ENCODE results near the gene CNOT9.
"Not testable (repeated sequence)": the region's sequence is repeated elsewhere in the genome, so short reads cannot be mapped to it uniquely, and the experiment has no call there.

CNOT9 gene, protein sequence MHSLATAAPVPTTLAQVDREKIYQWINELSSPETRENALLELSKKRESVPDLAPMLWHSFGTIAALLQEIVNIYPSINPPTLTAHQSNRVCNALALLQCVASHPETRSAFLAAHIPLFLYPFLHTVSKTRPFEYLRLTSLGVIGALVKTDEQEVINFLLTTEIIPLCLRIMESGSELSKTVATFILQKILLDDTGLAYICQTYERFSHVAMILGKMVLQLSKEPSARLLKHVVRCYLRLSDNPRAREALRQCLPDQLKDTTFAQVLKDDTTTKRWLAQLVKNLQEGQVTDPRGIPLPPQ

DNA sequence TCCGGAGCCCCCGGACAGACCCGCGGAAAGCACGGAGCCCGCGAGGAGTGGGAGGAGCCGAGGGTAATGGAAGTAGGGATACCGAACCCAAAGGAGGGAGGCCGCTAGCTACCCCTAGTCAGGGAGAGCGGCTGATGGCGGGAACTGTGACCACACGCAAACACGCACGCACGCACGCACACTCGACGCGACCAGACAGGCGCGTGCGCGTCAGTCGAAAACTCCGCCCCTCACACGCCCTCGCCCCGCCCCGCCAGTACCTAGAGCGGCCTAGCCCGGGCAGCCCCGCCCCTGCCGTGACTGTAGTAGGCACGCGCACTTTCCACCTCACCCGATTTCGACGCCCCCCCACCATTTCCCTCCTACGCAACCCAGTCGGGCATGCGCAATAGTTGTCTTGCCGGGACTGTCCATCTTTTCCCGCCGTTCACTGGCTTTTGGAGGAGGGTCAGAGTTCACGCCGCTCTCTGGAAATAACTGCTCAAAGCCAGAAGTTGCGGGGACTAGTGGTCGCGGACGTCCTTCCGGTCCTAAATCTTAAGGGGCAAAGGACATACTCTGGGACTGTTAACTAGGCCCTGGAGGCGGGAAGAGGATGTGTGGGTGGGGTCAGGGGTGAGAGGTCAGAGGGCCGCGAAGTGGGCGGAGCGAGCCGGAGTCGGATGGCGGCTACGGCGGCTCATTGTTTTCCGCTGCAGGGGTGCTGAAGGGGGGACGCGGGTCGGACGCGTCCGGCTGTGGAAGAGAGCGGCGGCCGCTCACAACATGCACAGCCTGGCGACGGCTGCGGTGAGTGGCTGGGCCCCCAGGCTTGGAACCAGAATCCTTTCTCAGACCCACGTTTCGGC, at the start of gene CNOT9, which contains the start of gene USP37:
Gene CNOT9 (plus strand): TSS at position 650 of the 848 bp plus-strand sequence. CDS start 116 bp downstream, at position 766.
Gene USP37 (minus strand): TSS at position 162 of the 848 bp plus-strand sequence. CDS start 9,698 bp downstream, outside the sequence.
- DNase-seq, result peak; percentile 95

DNA sequence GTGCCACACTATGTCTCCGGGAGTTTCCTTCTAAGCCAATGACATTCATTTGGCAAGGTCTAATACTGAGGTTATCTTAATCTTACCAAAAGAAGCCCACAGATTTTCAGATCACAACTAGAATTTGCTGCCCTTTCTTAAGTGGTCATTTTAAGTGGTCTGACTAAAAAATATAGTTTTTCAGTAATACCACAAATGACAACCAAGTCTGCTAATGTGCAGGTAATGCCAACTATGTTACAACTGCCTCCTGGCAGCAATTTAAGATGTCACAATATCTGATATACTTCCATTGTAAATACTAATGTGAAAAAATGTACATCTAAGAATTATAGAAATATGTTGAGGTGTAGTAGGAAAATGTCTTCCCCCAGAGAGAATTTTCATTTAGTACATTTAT, 49.8 kb upstream of the CNOT9 start:
- DNase-seq, result no peak

- DNase-seq, result no peak
Measured at GRCh38 chr2:218523651-218524050, 45.0 kb upstream of the CNOT9 start.

- DNase-seq, result not testable (repeated sequence)
Measured at GRCh38 chr2:218528409-218528808, 40.2 kb upstream of the CNOT9 start.

DNA sequence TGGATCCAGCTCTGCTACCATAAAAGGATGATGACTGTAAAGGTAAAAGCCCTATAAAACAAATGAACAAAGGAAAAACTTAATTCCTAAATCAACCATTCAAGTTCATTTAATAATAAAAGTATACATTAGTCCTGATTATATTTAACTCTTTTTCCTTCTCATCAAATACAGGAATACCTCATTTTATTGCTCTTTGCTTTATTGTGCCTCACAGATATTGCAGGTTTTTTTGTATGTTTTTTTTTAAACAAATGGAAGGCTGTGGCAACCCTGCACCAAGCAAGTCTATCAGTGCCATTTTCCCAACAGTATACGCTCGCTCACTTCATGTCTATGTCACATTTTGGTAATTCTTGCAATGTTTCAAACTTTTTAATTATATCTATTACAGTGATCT, 38.6 kb upstream of the CNOT9 start:
- DNase-seq, result no peak

GRCh38 chr2:218536804-218537494, 31.7 kb upstream of the CNOT9 start:
- DNase-seq, result no peak

DNA sequence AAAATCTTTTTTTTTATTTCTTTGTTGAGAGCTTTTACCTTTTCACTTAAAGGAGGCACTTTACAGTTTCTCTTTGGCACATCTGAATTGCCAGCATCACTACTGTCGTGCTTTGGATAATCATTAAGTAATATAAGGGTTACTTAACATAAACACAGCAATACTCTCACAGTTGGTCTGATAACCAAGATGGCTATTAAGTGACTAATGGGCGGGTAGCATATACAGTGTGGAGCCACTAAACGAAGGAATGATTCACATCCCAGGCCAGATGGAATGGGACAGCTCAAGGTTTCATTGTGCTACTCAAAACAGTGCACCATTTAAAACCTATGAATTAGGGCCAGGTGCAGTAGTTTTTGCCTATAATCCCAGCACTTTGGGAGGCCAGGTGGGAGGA, 28.6 kb upstream of the CNOT9 start:
- DNase-seq, result no peak

DNA sequence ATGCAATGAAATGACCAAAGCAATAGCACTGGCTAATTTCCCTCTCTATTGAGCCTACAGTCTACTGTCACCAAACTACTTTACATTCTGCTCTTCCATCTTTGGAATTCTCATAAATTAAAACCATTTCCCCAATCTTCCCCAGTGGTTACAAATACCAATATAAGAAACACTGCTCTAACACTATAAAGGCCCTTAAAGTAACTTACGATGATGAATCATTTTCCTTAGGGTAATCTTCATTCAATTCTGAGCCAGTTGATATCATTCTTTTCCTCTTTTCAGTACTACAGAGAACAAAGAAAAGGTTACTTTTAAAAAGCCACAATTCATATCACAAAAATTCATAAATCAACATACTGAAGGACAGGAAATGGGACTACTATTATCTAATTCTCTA, 22.6 kb upstream of the CNOT9 start:
- DNase-seq, result no peak

DNA sequence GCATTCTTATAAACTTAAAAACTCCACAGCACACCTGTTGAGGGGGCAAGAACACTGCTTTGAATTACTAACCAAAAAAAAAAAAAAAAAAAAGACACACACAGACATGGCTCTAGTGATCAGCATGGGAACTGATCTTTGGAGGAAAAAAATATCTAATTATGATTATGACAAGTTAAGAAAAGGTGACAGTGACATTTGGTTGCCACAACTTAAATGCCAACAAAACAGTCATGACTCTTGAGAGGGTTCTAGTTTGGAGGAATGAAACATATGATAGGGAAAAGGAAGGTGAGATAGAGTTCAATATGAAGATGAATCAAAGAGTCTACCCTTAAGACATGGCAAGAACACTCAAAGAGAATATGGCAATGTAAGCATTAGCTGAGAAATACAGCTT, 21.1 kb upstream of the CNOT9 start:
- no peak for DNase-seq

- no peak for DNase-seq
Measured at GRCh38 chr2:218547978-218548377, 20.7 kb upstream of the CNOT9 start.

- DNase-seq, result not testable (repeated sequence)
Measured at GRCh38 chr2:218554225-218554624, 14.4 kb upstream of the CNOT9 start.

DNA sequence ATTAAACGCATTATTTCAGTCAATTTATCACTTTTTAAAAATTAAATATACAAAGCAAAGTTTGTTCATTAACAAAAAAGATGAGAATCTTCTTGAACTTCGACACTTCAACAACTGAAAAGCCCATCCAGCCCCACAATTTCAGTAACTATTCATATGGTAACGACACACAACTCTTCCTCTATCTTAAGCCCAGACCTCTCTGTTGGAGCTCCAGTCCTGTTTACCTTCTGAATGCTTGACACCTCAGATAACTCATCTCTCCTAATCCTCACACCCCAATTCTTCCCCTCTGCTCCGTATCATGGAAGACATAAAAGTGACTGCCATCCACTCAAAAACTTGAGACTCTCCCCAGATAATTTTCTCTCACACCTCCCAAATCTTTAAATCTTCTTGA, 13.1 kb upstream of the CNOT9 start:
- no peak for DNase-seq

- no peak for DNase-seq
Measured at GRCh38 chr2:218557941-218558340, 10.7 kb upstream of the CNOT9 start.

DNA sequence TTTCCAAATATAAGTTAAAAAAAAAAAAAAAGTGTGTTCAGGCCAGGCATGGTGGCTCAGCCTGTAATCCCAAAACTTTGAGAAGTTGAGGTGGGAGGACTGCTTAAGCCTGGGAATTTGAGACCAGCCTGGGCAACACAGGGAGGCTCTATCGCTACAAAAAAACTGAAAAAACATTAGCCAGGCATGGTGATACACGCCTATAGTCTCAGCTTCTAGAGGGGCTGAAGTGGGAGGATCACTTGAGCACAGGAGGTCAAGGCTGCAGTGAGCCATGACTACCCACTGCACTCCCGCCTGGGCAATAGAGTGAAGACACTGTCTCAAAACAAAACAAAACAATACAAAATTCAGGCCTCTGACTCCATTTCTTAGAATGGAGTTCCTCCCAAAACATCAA, 9.7 kb upstream of the CNOT9 start:
- no peak for DNase-seq

DNA sequence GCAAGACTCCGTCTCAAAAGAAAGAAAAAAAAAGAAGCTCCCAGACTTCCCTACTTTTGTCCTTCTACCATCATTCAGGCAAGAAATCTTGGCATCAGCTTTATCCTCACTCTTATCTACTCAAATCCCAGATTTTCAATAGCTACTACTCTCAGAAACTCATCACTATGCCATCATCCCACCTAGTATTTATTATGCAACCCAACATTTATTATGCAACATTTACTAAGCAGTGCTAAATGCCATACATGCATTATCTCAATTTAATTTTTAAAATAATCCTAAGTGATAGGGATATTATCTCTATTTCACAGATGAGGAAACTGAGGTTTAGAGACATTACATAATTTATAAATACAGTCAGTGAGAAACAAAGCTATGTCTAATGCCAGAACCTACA, 4.6 kb upstream of the CNOT9 start:
- no peak for DNase-seq

DNA sequence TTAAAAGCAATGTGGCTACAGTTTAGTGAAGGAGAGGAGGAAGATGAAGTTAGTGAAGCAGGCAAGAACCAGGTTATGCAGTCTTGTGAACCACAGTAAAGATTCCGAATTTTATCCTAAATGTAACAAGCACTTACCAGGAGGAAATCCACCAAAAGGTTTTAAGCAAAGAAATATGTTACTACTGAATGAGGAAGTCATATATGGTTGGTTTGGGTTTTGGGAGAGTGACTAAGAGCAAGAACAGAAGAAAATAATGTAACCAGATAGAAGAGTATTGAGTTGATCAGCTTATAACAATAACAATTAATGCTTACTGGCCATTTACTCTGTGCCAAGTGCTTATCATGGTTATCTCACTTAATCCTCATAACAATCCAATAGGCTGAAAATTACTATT, 2.3 kb upstream of the CNOT9 start:
- DNase-seq, result no peak

DNA sequence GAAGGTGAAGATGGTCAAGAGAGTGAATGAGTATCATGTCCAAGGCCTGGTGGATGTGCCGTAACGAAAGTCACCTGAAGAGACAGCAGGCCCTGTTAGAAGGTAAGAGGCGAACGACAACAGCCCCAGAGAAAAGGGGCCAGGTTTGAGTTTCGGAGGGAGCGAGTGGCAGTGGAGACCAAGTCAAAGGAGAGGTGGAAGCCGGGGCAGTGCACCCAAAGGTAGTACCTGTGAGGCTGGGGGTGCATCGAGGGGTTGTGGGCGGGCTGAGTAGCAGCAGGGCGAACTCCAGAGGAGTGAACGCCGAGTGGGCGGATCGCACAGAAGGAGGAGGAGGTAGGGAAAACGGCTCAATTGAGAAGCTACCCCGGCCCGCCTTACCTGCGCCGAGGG, 846 bp upstream of the CNOT9 start:
- peak; percentile 27 for DNase-seq

- peak; percentile 28 for DNase-seq
Measured at GRCh38 chr2:218569038-218569431, 396 bp downstream of the CNOT9 start.

GRCh38 chr2:218569661-218570500, 1.2 kb downstream of the CNOT9 start:
- DNase-seq, result no peak

- DNase-seq, result no peak
Measured at GRCh38 chr2:218570850-218571249, 2.2 kb downstream of the CNOT9 start.

GRCh38 chr2:218576854-218577253, 8.2 kb downstream of the CNOT9 start:
- no peak for DNase-seq

DNA sequence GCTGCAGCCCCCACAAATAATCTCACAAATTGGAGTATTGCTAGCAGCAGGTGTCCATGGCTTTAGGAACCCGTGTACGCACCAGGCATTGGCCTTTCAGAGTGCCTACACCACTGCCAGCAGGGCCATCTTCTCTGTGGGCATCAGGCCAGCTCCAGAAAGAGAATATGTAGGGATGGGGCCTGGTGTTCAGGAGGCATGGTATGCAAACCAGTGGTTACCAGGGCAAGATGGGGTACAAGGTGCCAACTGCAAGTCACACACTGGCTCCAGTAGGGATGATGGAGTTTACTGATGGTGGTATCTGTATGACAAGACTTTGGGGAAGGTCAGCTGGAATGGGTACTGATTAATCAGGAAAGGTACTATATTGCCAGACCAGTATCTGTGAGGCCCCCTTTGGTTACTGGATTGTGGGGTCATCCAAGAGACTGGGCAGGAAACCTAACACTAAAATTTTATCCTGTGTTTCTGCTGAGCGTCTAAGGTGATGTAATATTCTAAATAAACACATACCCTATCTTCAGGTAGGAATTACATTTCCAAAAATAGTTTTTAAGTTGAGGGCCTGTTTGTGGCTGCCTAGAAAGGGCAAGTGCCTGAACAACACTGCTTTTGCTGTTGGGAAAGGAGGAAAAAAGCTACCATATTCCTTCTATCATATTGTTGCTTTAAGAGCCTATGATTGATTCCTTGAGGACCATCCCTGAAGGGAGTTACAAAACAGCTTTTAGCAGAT, 9.0 kb downstream of the CNOT9 start:
- no peak for DNase-seq
